Measurements from ENCODE around the gene MPC1.
A peak's percentile ranks its signal among the peaks of the same experiment; 100 is the strongest.

MPC1 gene

DNA sequence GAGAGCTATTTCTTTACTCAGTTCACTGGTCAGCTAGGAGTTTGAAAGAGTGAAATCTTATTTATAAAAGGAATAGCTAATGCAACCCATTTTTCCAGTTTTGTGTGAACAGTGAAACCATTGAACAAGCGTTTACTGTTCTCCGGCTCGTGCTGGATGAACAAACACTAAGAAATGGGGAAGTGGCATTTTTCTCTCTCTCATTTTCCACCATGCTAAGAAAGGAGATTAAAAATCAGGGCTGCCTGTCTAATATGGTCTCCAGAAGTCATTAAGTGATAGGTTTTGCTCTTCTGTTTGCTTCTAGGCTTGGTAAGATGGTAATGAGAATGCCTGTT lies 39.6 kb downstream of the MPC1 start:
- H3K4me3 ChIP-seq (ENCODE audit: low read depth, low read length): peak overlapping the region; percentile 88
- H3K27me3 ChIP-seq: no peaks in the 10 kb centered on the region
- peaks cover 4% of the 10 kb centered on the region; the same call in 1 of the 2 replicates for H3K4me1 ChIP-seq
- TF ChIP-seq, protein P1, sequence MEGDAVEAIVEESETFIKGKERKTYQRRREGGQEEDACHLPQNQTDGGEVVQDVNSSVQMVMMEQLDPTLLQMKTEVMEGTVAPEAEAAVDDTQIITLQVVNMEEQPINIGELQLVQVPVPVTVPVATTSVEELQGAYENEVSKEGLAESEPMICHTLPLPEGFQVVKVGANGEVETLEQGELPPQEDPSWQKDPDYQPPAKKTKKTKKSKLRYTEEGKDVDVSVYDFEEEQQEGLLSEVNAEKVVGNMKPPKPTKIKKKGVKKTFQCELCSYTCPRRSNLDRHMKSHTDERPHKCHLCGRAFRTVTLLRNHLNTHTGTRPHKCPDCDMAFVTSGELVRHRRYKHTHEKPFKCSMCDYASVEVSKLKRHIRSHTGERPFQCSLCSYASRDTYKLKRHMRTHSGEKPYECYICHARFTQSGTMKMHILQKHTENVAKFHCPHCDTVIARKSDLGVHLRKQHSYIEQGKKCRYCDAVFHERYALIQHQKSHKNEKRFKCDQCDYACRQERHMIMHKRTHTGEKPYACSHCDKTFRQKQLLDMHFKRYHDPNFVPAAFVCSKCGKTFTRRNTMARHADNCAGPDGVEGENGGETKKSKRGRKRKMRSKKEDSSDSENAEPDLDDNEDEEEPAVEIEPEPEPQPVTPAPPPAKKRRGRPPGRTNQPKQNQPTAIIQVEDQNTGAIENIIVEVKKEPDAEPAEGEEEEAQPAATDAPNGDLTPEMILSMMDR (IDR thresholded peaks at IDR 0.05; ENCODE audit: low read depth, low read length): no peak
- no peaks in the 10 kb centered on the region for H3K9me3 ChIP-seq
- no peak for DNase-seq
- H3K36me3 ChIP-seq: peaks cover 4% of the 10 kb centered on the region; the same call in 1 of the 2 replicates

DNA sequence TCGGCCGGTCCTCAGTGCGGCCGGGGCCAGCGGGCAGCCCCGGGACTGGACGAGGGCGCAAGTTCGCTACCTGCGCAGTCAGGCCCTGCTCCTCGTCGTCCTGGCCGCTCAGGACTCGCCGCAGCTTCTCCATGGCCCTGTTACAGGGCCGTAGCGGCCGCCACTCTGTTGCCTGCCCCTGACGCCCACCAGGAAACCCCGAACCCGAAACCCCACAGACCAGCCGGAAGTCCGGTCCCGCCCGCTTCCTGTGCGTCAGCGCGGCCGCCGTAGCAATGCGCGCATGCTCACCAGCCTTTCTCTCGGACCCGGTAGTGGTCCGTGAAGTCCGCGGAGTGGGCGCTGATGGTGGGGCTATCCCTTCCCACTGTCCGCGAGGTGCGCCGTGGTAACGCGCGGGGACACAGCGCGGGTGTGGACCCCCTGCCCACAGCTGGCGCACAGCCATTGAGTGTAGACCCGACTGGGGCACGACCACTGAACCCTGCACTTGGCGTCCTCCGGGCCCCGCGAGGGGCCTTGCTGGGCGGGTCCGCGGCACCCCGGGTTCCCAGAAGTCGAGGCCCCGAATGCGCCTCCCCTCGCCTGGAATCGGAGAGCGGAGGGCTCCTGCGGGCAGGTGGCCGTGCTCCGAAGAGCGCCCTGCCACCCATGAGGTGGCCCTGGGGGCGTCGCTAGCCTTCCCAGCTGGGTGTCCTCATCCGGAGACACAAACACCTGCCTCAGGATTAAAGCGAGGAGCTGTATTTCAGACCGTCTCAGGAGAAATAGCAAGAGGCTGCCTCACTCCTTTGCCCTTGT lies 40.2 kb downstream of the MPC1 start, which contains the start of gene SFT2D1:
Gene SFT2D1, minus strand, starts transcription at position 197 of the 801 bp plus-strand sequence. Its CDS starts 64 bp downstream, at position 133.
- peak; percentile 87 for DNase-seq
- Histone ChIP-seq H3K27me3 (no peaks in the 10 kb centered on the region), H3K4me3 (ENCODE audit: low read depth, low read length) (peak within 1 kb of the TSS; percentile 88), H3K9me3 (no peaks in the 10 kb centered on the region), H3K4me1 (peaks cover 4% of the 10 kb centered on the region; the same call in 1 of the 2 replicates), H3K36me3 (peaks cover 4% of the 10 kb centered on the region; the same call in 1 of the 2 replicates)
- TF ChIP-seq, protein P1 (IDR thresholded peaks at IDR 0.05; ENCODE audit: low read depth, low read length): no peak

DNA sequence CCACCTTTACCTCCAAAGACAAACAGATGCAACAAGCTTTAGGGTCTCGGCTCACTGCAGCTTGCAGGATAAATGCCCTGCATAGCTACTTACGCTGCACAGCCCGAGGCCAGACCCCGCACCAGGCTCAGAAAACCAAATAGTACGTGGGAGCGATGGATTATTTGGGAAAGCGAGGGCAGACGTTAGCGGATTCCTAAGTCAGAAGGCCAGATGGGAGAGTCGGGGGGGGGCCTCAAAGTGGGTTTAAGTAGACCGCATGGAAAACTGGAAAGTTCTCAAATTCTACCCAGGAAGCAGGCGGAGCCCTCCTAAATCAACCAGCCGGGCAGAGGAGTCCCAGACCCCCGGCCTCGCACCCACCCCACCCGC lies 40.8 kb downstream of the MPC1 start:
- H3K4me1 ChIP-seq: peaks cover 4% of the 10 kb centered on the region; the same call in 1 of the 2 replicates
- no peaks in the 10 kb centered on the region for H3K9me3 ChIP-seq
- H3K27me3 ChIP-seq: no peaks in the 10 kb centered on the region
- H3K36me3 ChIP-seq: peaks cover 8% of the 10 kb centered on the region; the same call in 1 of the 2 replicates
- TF ChIP-seq, protein P1 (IDR thresholded peaks at IDR 0.05; ENCODE audit: low read depth, low read length): no peak
- no peak for DNase-seq
- peak overlapping the region; percentile 88 for H3K4me3 ChIP-seq (ENCODE audit: low read depth, low read length)

DNA sequence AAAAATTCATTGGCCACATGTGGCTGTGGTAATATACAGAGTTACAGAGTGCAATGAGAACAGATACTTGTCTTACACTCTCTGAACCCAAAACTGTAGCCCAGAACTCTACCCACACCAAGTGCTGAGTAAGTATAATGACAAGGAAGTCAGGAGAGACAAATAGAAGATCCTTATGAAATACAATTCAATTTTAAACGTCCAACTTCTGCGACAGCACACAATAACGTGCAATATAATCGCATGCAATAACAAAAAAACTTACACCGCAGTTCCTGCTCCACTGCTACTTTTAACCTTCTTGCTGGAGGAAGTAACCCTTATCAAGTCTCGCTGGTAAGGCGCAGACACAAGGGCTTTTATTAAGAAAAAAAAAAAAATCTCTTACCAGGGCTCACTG lies 41.3 kb downstream of the MPC1 start:
- peaks cover 4% of the 10 kb centered on the region; the same call in 1 of the 2 replicates for H3K4me1 ChIP-seq
- no peaks in the 10 kb centered on the region for H3K27me3 ChIP-seq
- no peaks in the 10 kb centered on the region for H3K9me3 ChIP-seq
- TF ChIP-seq, protein P1 (IDR thresholded peaks at IDR 0.05; ENCODE audit: low read depth, low read length): no peak
- peaks cover 11% of the 10 kb centered on the region; the same call in 1 of the 2 replicates for H3K36me3 ChIP-seq
- no peak for DNase-seq
- peak overlapping the region; percentile 88 for H3K4me3 ChIP-seq (ENCODE audit: low read depth, low read length)

DNA sequence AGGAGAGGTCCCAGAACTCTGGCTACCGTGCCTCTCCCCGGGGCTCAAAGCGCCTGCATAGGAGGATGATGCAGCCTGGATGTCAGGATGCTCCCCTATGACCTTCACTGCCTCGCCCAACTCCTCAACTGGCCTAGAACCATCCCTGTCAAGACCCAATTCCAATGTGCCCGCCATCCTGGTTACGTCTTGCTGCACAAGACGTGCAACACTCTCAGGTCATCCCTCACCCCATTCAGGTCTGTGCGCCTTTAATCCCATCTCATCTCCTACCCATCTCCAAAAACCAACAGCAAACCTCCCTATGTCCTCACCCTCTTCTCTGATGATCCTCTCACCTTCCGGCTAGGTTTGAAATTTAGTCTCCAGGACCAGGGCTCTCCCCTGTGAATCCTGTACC lies 43.9 kb downstream of the MPC1 start:
- H3K9me3 ChIP-seq: no peaks in the 10 kb centered on the region
- TF ChIP-seq, protein P1 (IDR thresholded peaks at IDR 0.05; ENCODE audit: low read depth, low read length): no peak
- H3K27me3 ChIP-seq: no peaks in the 10 kb centered on the region
- H3K4me3 ChIP-seq (ENCODE audit: low read depth, low read length): no peak overlapping the region
- DNase-seq: no peak
- peaks cover 4% of the 10 kb centered on the region; the same call in 1 of the 2 replicates for H3K4me1 ChIP-seq
- peaks cover 23% of the 10 kb centered on the region for H3K36me3 ChIP-seq

DNA sequence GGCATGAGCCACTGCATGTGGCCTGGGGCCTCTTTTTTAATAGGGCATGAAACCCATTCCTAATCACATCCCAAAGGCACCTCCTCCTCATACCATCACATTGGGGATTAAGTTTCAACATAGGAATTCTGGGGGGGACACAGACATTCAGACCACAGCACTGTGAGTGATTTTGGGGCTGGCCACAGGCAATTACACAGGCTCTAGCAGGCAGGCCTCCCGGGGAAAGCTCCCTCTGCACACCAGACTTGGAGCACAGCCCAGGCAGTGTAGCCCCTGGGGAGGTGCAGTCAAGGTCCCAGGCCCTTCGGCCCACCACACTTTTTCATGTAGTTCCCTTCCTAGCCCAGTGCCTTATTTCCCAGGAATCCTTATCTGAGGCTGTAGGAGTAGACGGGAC lies 45.9 kb downstream of the MPC1 start:
- TF ChIP-seq, protein P1 (IDR thresholded peaks at IDR 0.05; ENCODE audit: low read depth, low read length): no peak
- Histone ChIP-seq H3K27me3 (no peaks in the 10 kb centered on the region), H3K4me1 (no peaks in the 10 kb centered on the region), H3K36me3 (peaks cover 23% of the 10 kb centered on the region), H3K4me3 (ENCODE audit: low read depth, low read length) (no peak overlapping the region), H3K9me3 (no peaks in the 10 kb centered on the region)
- DNase-seq: no peak

All from BE2C (cell line).